Spleen (tissue), 11 donors: Measurements from ENCODE around the gene RHOBTB1. TPM values are rescaled to one million over a fixed set of nuclear protein-coding genes. Genes with fewer than 3 reads are reported as not detected.
"Not testable (repeated sequence)": the region's sequence is repeated elsewhere in the genome, so short reads cannot be mapped to it uniquely, and the experiment has no call there.

Experiments used
- DNase-seq: peaks from one replicate; pipeline ENCODE4 v3.0.0-alpha.2; 2020
- H3K27ac ChIP-seq, 8 donors: fragments of 200-600 bp; sonication (generic) in 7 of 8; 1 replicate in 4 of 8; 2 replicates in 4 of 8; pipeline versions ENCODE4 v1.5.0 to v1.8.0; 2016 to 2021; ENCODE audit warnings: inconsistent platforms in 4 of 8, mild to moderate bottlenecking in 4 of 8, moderate library complexity in 1 of 8
- H3K27me3 ChIP-seq, 7 donors: fragments of 200-600 bp; sonication (generic) in 6 of 7; replicated peaks in 1 of 7; 1 replicate in 4 of 7; 2 replicates in 3 of 7; pipeline versions ENCODE4 v1.5.0 to v1.8.0; 2016 to 2021; ENCODE audit warnings: inconsistent platforms in 3 of 7, mild to moderate bottlenecking in 1 of 7
- H3K36me3 ChIP-seq, 6 donors: fragments of 200-600 bp; sonication (generic) in 5 of 6; 1 replicate in 4 of 6; 2 replicates in 2 of 6; pipeline versions ENCODE4 v1.5.0 to v1.8.0; 2016 to 2021; ENCODE audit warnings: inconsistent platforms in 2 of 6
- H3K4me1 ChIP-seq, 6 donors: fragments of 200-600 bp; sonication (generic) in 5 of 6; 1 replicate in 3 of 6; 2 replicates in 3 of 6; pipeline versions ENCODE4 v1.5.0 to v1.8.0; 2016 to 2021; ENCODE audit warnings: inconsistent platforms in 3 of 6
- H3K4me3 ChIP-seq, 8 donors: fragments of 200-600 bp; sonication (generic) in 7 of 8; 1 replicate in 4 of 8; 2 replicates in 4 of 8; pipeline versions ENCODE4 v1.5.0 to v1.8.0; 2016 to 2021; ENCODE audit warnings: inconsistent platforms in 4 of 8, mild to moderate bottlenecking in 4 of 8, moderate library complexity in 2 of 8
- H3K9me3 ChIP-seq, 8 donors: fragments of 200-600 bp; sonication (generic) in 7 of 8; 1 replicate in 4 of 8; 2 replicates in 4 of 8; pipeline versions ENCODE4 v1.5.0 to v1.8.0; 2016 to 2021; ENCODE audit warnings: inconsistent platforms in 4 of 8
- CTCF ChIP-seq, 11 experiments: fragments of 200-600 bp in 7 of 11; fragments of 450-650 bp in 4 of 11; sonication (generic) in 4 of 11; IDR thresholded peaks in 8 of 11; conservative IDR thresholded peaks in 3 of 11; 1 replicate in 7 of 11; 2 replicates in 4 of 11; pipeline versions ENCODE4 v1.4.0 to v1.8.0; 2016 to 2021; ENCODE audit warnings: antibody characterized with exemption in 11 of 11, inconsistent platforms in 4 of 11, mild to moderate bottlenecking in 1 of 11
- POLR2A ChIP-seq, 3 donors: fragments of 450-650 bp; IDR thresholded peaks; one replicate each; pipeline ENCODE4 v1.5.1; 2017; ENCODE audit warnings: antibody characterized with exemption in 3 of 3, mild to moderate bottlenecking in 1 of 3
- POLR2AphosphoS5 ChIP-seq, 3 donors: sonication (generic); formaldehyde crosslinking; IDR thresholded peaks; one replicate each; pipeline ENCODE4 v1.5.1; 2017; ENCODE audit warnings: antibody characterized with exemption in 3 of 3
- WGBS, 5 donors: extraction: QIAGEN DNeasy Blood & Tissue Kit in 3 of 5; methylation state at CpG; one replicate each; pipeline versions ENCODE4 v1.1.5 to v1.1.7; 2013 to 2018; 5-methylcytosine and 5-hydroxymethylcytosine counted together
- intact Hi-C: fragments of 100-400 bp; cut with DNase I; formaldehyde crosslinking; loops from one replicate; pipeline ENCODE4 v1.15.0; 2023; ENCODE audit warnings: low total_unique reads
- polyA plus RNA-seq, 3 donors: library from polyadenylated mRNA; stranded (reverse); fragments of 200-250 nt; gene quantifications; one replicate each; pipeline ENCODE4 v1.2.1, GENCODE V29; 2013
- total RNA-seq, 7 donors: library from RNA; depleted of rRNA in 3 of 7; stranded (reverse); fragments of >200 nt in 3 of 7; fragmentation: NEBNext Ultra II Directional in 4 of 7; extraction: Animal tissue kit (Norgen Biotek cat#: 25700) in 4 of 7; gene quantifications; one replicate each; pipeline versions ENCODE4 v1.1.0 to v1.2.1, GENCODE V29; 2016 to 2021
- donor health status: healthy with polysubstance abuse.
- donor health status: DM: no; HTN: no; CAD: no; lungs with moderate emphysema.
- donor health status: DM: no; HTN: no; CAD: no.
- donor health status: Bipolar disorder and iron deficiency.
- donor health status: healthy.
- donor health status: DM: no; HTN: no; CAD: no.
- donor health status: DM: yes; HTN: yes; CAD: no.

RHOBTB1 gene
- total and polyA plus RNA-seq, 10 donors: 4.9 to 49.2 (median 20.6) TPM

GRCh38 chr10:60848126-60848525 lies 95.9 kb downstream of the RHOBTB1 start:
- intact Hi-C loops: no loop called here
- no peak for DNase-seq
- 73 to 86% (median 79%) methylated on average over 1 of the region's 1 CpG for WGBS, 5 donors
- no peak overlapping the region for H3K27ac ChIP-seq
- H3K4me3 ChIP-seq: no peak overlapping the region
- H3K36me3 ChIP-seq: no peaks in the 10 kb centered on the region
- no peak for TF ChIP-seq POLR2AphosphoS5 (IDR thresholded peaks at IDR 0.05)
- TF ChIP-seq POLR2A (IDR thresholded peaks at IDR 0.05): no peak
- TF ChIP-seq CTCF (IDR thresholded peaks at IDR 0.05 in 8 of 11, conservative IDR thresholded peaks at IDR 0.05 in 3 of 11): no peak
- peaks cover 0 to 4% (median 0%) of the 10 kb centered on the region in 6 donors for H3K4me1 ChIP-seq
- no peaks in the 10 kb centered on the region for H3K27me3 ChIP-seq
- no peaks in the 10 kb centered on the region for H3K9me3 ChIP-seq

- intact Hi-C loops: no loop called here
- Histone ChIP-seq H3K4me1 (peaks cover 0 to 4% (median 0%) of the 10 kb centered on the region in 6 donors), H3K27me3 (no peaks in the 10 kb centered on the region), H3K9me3 (no peaks in the 10 kb centered on the region), H3K36me3 (no peaks in the 10 kb centered on the region), H3K27ac (peak overlapping the region in 4 of 8 donors; percentile 10 to 41 (median 20)), H3K4me3 (no peak overlapping the region)
- 39 to 57% (median 53%) methylated on average over 1 of the region's 1 CpG for WGBS, 5 donors
- no peak for DNase-seq
- peak in 1 of 3 donors; percentile 47 for TF ChIP-seq POLR2AphosphoS5 (IDR thresholded peaks at IDR 0.05)
- no peak for TF ChIP-seq CTCF (IDR thresholded peaks at IDR 0.05 in 8 of 11, conservative IDR thresholded peaks at IDR 0.05 in 3 of 11)
These were observed 97.8 kb downstream of the RHOBTB1 start for GRCh38 chr10:60846173-60846572.

GRCh38 chr10:60845038-60845437 lies 98.9 kb downstream of the RHOBTB1 start:
- WGBS, 5 donors: 90 to 100% (median 95%) methylated on average over 1 of the region's 1 CpG
- no peak for DNase-seq
- intact Hi-C loops: no loop called here
- no peak overlapping the region for H3K27ac ChIP-seq
- H3K4me3 ChIP-seq: no peak overlapping the region
- TF ChIP-seq CTCF (IDR thresholded peaks at IDR 0.05 in 8 of 11, conservative IDR thresholded peaks at IDR 0.05 in 3 of 11): no peak
- no peak for TF ChIP-seq POLR2A (IDR thresholded peaks at IDR 0.05)
- no peak for TF ChIP-seq POLR2AphosphoS5 (IDR thresholded peaks at IDR 0.05)
- peaks cover 0 to 4% (median 0%) of the 10 kb centered on the region in 6 donors for H3K4me1 ChIP-seq
- H3K27me3 ChIP-seq: no peaks in the 10 kb centered on the region
- no peaks in the 10 kb centered on the region for H3K9me3 ChIP-seq
- no peaks in the 10 kb centered on the region for H3K36me3 ChIP-seq

GRCh38 chr10:60842694-60843093 lies 101.3 kb downstream of the RHOBTB1 start:
- no peaks in the 10 kb centered on the region for H3K36me3 ChIP-seq
- H3K27me3 ChIP-seq: no peaks in the 10 kb centered on the region
- intact Hi-C loops: no loop called here
- H3K4me3 ChIP-seq: no peak overlapping the region
- TF ChIP-seq CTCF (IDR thresholded peaks at IDR 0.05 in 8 of 11, conservative IDR thresholded peaks at IDR 0.05 in 3 of 11): no peak
- no peak for TF ChIP-seq POLR2AphosphoS5 (IDR thresholded peaks at IDR 0.05)
- TF ChIP-seq POLR2A (IDR thresholded peaks at IDR 0.05): no peak
- no peak overlapping the region for H3K27ac ChIP-seq
- no peak for DNase-seq
- no peaks in the 10 kb centered on the region for H3K9me3 ChIP-seq
- H3K4me1 ChIP-seq: no peaks in the 10 kb centered on the region
- WGBS, 5 donors: 75 to 100% (median 79%) methylated on average over 1 of the region's 1 CpG

GRCh38 chr10:60841227-60841626 lies 102.8 kb downstream of the RHOBTB1 start:
- H3K27me3 ChIP-seq, intact Hi-C loops, DNase-seq, H3K27ac ChIP-seq, H3K36me3 ChIP-seq, H3K4me1 ChIP-seq, H3K4me3 ChIP-seq, H3K9me3 ChIP-seq: not testable (repeated sequence)
- 95 to 98% (median 96%) methylated on average over 10 of the region's 10 CpGs for WGBS, 5 donors
